RWPE1 (cell line): ENCODE measurements around the gene RAB11B.

Source experiments
- CTCF ChIA-PET: fragments of 350-600 bp; sonication (Branson Sonifier 250); formaldehyde crosslinking; extraction: SDS; loops from one replicate; lab custom pipeline; 2021; lab: Yijun Ruan, JAX
- POLR2A ChIA-PET: fragments of 400-600 bp; formaldehyde crosslinking; extraction: SDS; loops from one replicate; lab custom pipeline; 2020; ENCODE audit warnings: antibody characterized with exemption; ENCODE audit not compliant: low non-redundant PET; lab: Yijun Ruan, JAX
- DNase-seq: peaks from one replicate; pipeline ENCODE4 v3.0.0; 2012; ENCODE audit warnings: low spot score
- H3K27ac ChIP-seq: fragments of 450-650 bp; 2 replicates; pipeline ENCODE4 v1.5.1; 2017
- CTCF ChIP-seq: fragments of 450-650 bp; conservative IDR thresholded peaks from 2 replicates; pipeline ENCODE4 v1.5.1; 2017; ENCODE audit warnings: low read depth, mild to moderate bottlenecking

RAB11B gene

GRCh38 chr19:8392017-8392591, 1.9 kb downstream of the RAB11B start:
- ChIA-PET POLR2A (interaction anchor here (0.6 kb wide), 1 partner anchor 121 kb away, joined by 3 read pairs; no protein-coding TSS in a partner anchor), CTCF (interaction anchor here (0.6 to 1.5 kb wide), 2 partner anchors 22 to 38 kb away, joined by 3 read pairs; no protein-coding TSS in a partner anchor)
- H3K27ac ChIP-seq, result peak overlapping the region; percentile 96
- no peak for DNase-seq
- no peak for TF ChIP-seq CTCF

DNA sequence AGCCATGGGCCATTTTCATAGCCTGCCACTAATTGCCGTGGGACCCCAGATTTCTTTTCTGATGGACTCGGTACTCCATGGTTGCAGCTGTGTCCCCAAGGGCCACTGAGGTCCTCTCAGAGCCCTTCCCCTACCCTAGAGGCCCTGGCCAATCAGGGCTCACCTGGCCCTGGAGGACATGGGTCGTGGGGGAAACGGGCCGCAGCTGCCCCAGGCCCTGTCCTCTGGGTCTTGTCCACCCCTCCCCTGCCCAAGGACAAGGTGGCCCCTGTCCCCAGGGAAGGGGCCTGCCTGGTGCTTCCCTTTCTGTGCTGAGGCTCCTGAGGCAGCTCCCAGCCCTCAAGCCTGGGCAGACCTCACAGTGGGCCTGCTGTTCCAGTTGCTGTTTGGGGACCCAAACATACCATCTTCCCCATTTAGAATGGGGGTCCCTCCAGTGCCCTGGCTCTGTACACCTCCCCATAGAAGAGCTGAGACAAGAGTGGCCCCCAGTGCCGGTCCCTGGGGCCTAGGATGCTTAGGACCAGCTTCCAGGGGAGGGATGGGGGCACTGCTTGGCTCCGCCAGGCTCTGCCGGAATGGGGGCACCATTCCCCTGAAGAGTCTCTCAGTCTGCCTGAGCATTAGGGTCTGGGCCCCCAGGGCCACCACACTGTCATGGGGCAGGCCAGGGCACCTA, 3.2 kb downstream of the RAB11B start:
- no peak for DNase-seq
- TF ChIP-seq CTCF, result no peak
- ChIA-PET CTCF (no interaction called here), POLR2A (no interaction called here)
- H3K27ac ChIP-seq, result peak overlapping the region; percentile 85

DNA sequence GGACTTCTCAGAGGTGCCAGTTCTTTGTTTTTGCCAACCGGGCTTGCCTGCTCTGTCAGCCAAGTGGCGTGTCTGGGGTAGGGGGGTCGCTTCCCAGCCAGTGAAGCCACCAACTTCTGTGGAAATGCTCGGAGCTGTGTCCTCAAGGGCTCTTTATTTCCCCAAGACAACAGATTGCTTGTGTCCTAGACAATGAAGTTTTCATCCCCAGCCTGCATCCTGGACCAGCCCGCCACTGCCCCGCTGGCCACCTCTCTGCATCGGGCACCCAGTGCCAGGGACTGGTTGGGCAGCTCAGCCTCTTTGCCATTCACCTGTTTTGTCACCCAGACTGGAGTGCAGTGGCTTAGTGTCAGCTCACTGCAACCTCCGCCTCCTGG, 3.7 kb downstream of the RAB11B start:
- TF ChIP-seq CTCF, result no peak
- CTCF ChIA-PET, result interaction anchor here (0.7 kb wide), 1 partner anchor 1850 kb away, joined by 4 read pairs; no protein-coding TSS in a partner anchor
- no peak for DNase-seq
- peak overlapping the region; percentile 85 for H3K27ac ChIP-seq
- POLR2A ChIA-PET, result no interaction called here

- TF ChIP-seq CTCF, result no peak
- POLR2A ChIA-PET, result interaction anchor here (0.6 kb wide), 1 partner anchor 139 kb away, joined by 3 read pairs; no protein-coding TSS in a partner anchor
Measured at GRCh38 chr19:8395621-8396082, 5.5 kb downstream of the RAB11B start.

DNA sequence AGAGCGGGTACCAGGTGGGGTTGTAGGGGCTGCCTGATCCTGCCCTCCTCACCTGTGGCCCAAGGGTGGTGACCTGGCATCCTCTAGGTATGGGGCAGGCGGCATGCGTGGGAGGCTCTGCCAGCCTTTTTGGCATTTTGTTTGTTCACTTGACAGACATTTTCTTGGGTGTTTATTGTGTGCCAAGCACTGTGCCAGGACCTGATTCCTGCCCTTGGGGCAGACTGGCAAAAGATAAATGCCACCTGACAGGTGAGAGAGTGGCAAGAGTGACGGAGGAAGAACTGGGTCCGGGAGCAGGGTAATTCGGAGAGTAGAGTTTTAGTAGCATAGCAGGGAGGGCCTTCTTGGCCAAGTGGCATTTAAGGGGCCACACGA, 6.0 kb downstream of the RAB11B start:
- no peak for TF ChIP-seq CTCF
- ChIA-PET POLR2A (no interaction called here), CTCF (no interaction called here)
- peak overlapping the region; percentile 85 for H3K27ac ChIP-seq
- DNase-seq, result no peak

More at GRCh38 chr19:8395621-8396082, 5.5 kb downstream of the RAB11B start:
- no peak for DNase-seq
- H3K27ac ChIP-seq, result peak overlapping the region; percentile 85
- CTCF ChIA-PET, result no interaction called here

DNA sequence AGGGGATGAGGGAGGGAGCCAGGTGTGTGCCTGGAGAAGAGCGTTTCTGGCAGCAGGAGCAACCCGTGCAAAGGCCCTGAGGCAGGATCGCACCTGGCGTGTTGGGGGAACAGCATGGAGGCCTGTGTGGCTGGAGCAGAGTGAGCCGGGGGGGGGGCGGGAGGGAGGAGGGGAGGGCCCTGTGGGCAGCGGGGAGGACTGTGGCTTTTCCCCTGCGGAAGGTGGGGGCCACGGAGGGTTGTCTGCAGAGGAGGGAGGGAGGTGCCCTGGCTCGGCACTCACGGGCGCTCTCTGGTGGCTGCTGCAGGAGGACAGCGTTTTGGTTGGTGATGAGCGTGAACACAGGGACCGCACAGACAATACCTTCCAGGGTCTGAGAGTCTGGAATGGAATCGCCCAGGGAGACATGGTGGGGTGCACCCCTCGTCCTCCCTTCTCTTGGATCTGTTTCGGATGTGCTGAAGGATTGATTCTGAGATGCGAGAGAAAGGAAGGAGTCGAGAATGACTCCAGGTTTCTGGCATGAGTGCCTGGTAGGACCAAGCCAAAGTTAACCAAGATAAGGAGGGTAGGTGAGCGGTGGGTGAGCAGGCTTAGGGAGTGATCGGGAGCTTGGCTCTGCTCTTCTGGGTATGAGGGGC, 6.5 kb downstream of the RAB11B start:
- peak; percentile 17 for DNase-seq
- CTCF ChIA-PET, result interaction anchor here (0.7 kb wide), 1 partner anchor 8 kb away, joined by 5 read pairs; no protein-coding TSS in a partner anchor
- POLR2A ChIA-PET, result no interaction called here
- peak overlapping the region; percentile 85 for H3K27ac ChIP-seq
- TF ChIP-seq CTCF, result peak; percentile 58
